Thyroid gland (tissue), 4 donors: Measurements from ENCODE around the gene PRAMEF25. TPM values are rescaled to one million over a fixed set of nuclear protein-coding genes. Genes with fewer than 3 reads are reported as not detected.
"Not testable (repeated sequence)": the region's sequence is repeated elsewhere in the genome, so short reads cannot be mapped to it uniquely, and the experiment has no call there.

Experiments
- DNase-seq, 2 donors: peaks; one replicate each; pipeline ENCODE4 v3.0.0-alpha.2; 2019
- H3K27ac ChIP-seq, 3 donors: fragments of 200-600 bp; sonication (generic); 1 replicate in 2 of 3; 2 replicates in 1 of 3; pipeline ENCODE4 v1.5.1; 2016 to 2019; ENCODE audit warnings: mild to moderate bottlenecking in 1 of 3, moderate library complexity in 1 of 3
- H3K27me3 ChIP-seq: fragments of 200-600 bp; sonication (generic); one replicate; pipeline ENCODE4 v1.5.1; 2019
- H3K36me3 ChIP-seq, 2 donors: fragments of 200-600 bp; sonication (generic); one replicate each; pipeline ENCODE4 v1.5.1; 2016 to 2019
- H3K4me1 ChIP-seq, 2 donors: fragments of 200-600 bp; sonication (generic); one replicate each; pipeline ENCODE4 v1.5.1; 2017 to 2019
- H3K4me3 ChIP-seq, 3 donors: fragments of 200-600 bp; sonication (generic); replicated peaks in 1 of 3; 1 replicate in 2 of 3; 2 replicates in 1 of 3; pipeline ENCODE4 v1.5.1; 2016; ENCODE audit warnings: mild to moderate bottlenecking in 1 of 3
- H3K9me3 ChIP-seq: fragments of 200-600 bp; sonication (generic); one replicate; pipeline ENCODE4 v1.5.1; 2017
- WGBS, 2 donors: methylation state at CpG; one replicate each; pipeline ENCODE4 v1.1.5; 2017; 5-methylcytosine and 5-hydroxymethylcytosine counted together
- intact Hi-C: fragments of 100-400 bp; cut with DNase I; formaldehyde crosslinking; loops from one replicate; pipeline ENCODE4 v1.15.1; 2023
- total RNA-seq, 4 donors: library from RNA; depleted of rRNA; stranded (reverse); fragments of >200 nt; gene quantifications; one replicate each; pipeline ENCODE4 v1.2.3, GENCODE V29; 2016

PRAMEF25 gene
- not detected for total RNA-seq

DNA sequence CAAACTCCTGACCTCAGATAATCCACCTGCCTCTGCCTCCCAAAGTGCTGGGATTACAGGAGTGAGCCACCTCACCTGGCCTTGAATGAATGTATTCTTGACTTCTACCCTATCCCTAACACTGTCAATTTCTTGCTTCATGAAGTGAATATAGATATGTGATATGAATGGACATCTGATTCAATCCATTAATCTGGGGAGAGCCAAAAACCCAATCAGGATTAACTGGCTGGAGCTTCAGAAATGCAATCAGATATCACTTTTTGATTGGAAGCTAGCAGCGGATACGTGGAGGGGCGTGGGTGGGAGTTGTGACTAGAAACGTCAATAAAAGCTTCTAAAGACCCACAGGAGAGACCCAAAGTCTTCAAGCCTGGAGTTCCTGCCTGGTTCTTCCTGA, at the start of gene PRAMEF25:
TSS of gene PRAMEF25 (plus strand) at position 301 of the 400 bp plus-strand sequence. CDS start 2,920 bp downstream, outside the sequence.
- no CpG with 5 or more reads among the region's 4 CpGs for WGBS, 2 donors
- intact Hi-C loops, H3K36me3 ChIP-seq, H3K4me1 ChIP-seq, DNase-seq, H3K4me3 ChIP-seq, H3K27me3 ChIP-seq, H3K9me3 ChIP-seq, H3K27ac ChIP-seq: not testable (repeated sequence)

DNA sequence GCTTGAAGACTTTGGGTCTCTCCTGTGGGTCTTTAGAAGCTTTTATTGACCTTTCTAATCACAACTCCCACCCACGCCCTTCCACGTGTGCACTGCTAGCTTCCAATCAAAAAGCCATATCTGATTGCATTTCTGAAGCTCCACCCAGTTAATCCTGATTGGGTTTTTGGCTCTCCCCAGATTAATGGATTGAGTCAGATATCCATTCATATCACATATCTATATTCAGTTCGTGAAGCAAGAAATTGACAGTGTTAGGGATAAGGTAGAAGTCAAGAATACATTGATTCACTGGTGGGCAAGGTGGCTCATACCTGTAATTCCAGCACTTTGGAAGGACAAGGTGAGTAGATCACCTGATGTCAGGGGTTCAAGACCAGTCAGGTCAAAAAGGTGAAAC, 14.1 kb upstream of the PRAMEF25 start, which contains the start of gene PRAMEF27:
TSS of gene PRAMEF27 (minus strand) at position 101 of the 400 bp plus-strand sequence. CDS start 2,916 bp downstream, outside the sequence.
- 90 to 91% methylated on average over 2 to 3 of the region's 3 CpGs for WGBS, 2 donors

DNA sequence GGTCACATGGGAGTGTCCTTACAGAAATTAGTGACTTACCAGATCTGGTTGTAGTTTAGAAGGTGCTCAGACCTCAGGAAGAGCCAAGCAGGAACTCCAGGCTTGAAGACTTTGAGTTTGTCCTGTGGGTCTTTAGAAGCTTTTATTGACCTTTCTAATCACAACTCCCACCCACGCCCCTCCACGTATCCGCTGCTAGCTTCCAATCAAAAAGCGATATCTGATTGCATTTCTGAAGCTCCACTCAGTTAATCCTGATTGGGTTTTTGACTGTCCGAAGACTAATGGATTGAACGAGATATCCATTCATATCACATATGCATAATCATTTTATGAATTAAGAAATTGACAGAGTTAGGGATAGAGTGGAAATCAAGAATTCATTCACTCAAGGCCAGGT, 46.2 kb downstream of the PRAMEF25 start, which contains the start of gene HNRNPCL2:
TSS of gene HNRNPCL2 (minus strand) at position 101 of the 400 bp plus-strand sequence. CDS start 454 bp downstream, outside the sequence.
- H3K4me3 ChIP-seq, H3K27ac ChIP-seq, intact Hi-C loops, H3K27me3 ChIP-seq, H3K9me3 ChIP-seq, H3K4me1 ChIP-seq, H3K36me3 ChIP-seq, DNase-seq: not testable (repeated sequence)
- 96 to 97% methylated on average over 6 of the region's 6 CpGs for WGBS, 2 donors

More for the DNA sequence above, 14.1 kb upstream of the PRAMEF25 start, which contains the start of gene PRAMEF27:
- H3K27ac ChIP-seq, H3K36me3 ChIP-seq, H3K27me3 ChIP-seq, intact Hi-C loops, H3K9me3 ChIP-seq, DNase-seq, H3K4me1 ChIP-seq, H3K4me3 ChIP-seq: not testable (repeated sequence)

Other genes with a start within 250 kb of the PRAMEF25 start
- not detected for gene PRAMEF11, start 239.4 kb upstream of the PRAMEF25 start, total RNA-seq
- gene HNRNPCL1, start 222.1 kb upstream of the PRAMEF25 start, total RNA-seq, result not detected
- gene PRAMEF2, start 213.7 kb upstream of the PRAMEF25 start, total RNA-seq, result not detected
- not detected for gene PRAMEF4, start 184.6 kb upstream of the PRAMEF25 start, total RNA-seq
- gene PRAMEF10, start 172.5 kb upstream of the PRAMEF25 start, total RNA-seq, result not detected
- not detected for gene PRAMEF7, start 154.2 kb upstream of the PRAMEF25 start, total RNA-seq
- not detected for gene PRAMEF6, start 123.2 kb upstream of the PRAMEF25 start, total RNA-seq
- not detected for gene PRAMEF27, start 14.2 kb upstream of the PRAMEF25 start, total RNA-seq
- gene HNRNPCL3, start 10.0 kb upstream of the PRAMEF25 start, total RNA-seq, result not detected
- gene HNRNPCL2, start 46.1 kb downstream of the PRAMEF25 start, total RNA-seq, result not detected
- gene PRAMEF26, start 85.2 kb downstream of the PRAMEF25 start, total RNA-seq, result not detected
- gene HNRNPCL4, start 94.9 kb downstream of the PRAMEF25 start, total RNA-seq, result not detected
- gene PRAMEF9, start 101.1 kb downstream of the PRAMEF25 start, total RNA-seq, result not detected
- not detected for gene PRAMEF13, start 130.6 kb downstream of the PRAMEF25 start, total RNA-seq
- gene PRAMEF18, start 155.4 kb downstream of the PRAMEF25 start, total RNA-seq, result not detected
- gene PRAMEF5, start 183.4 kb downstream of the PRAMEF25 start, total RNA-seq, result not detected
- not detected for gene PRAMEF8, start 214.4 kb downstream of the PRAMEF25 start, total RNA-seq
- not detected for gene PRAMEF33, start 232.8 kb downstream of the PRAMEF25 start, total RNA-seq
- gene PRAMEF15, start 244.8 kb downstream of the PRAMEF25 start, total RNA-seq, result not detected